GM12874 (cell line): Measurements from ENCODE around the gene IRF4.

Experiments used
- TF ChIP-seq, protein P1 (sequence below): IDR thresholded peaks from 2 replicates; pipeline ENCODE4 v1.5.1; 2011; ENCODE audit warnings: low read depth, mild to moderate bottlenecking, control low read depth, low read length, moderate library complexity; ENCODE audit not compliant: insufficient read depth

The IRF4 gene

GRCh38 chr6:397056-397455 lies 5.5 kb downstream of the IRF4 start:
- TF ChIP-seq, protein P1, sequence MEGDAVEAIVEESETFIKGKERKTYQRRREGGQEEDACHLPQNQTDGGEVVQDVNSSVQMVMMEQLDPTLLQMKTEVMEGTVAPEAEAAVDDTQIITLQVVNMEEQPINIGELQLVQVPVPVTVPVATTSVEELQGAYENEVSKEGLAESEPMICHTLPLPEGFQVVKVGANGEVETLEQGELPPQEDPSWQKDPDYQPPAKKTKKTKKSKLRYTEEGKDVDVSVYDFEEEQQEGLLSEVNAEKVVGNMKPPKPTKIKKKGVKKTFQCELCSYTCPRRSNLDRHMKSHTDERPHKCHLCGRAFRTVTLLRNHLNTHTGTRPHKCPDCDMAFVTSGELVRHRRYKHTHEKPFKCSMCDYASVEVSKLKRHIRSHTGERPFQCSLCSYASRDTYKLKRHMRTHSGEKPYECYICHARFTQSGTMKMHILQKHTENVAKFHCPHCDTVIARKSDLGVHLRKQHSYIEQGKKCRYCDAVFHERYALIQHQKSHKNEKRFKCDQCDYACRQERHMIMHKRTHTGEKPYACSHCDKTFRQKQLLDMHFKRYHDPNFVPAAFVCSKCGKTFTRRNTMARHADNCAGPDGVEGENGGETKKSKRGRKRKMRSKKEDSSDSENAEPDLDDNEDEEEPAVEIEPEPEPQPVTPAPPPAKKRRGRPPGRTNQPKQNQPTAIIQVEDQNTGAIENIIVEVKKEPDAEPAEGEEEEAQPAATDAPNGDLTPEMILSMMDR = no peak

GRCh38 chr6:397604-398003 lies 6.1 kb downstream of the IRF4 start:
- TF ChIP-seq, protein P1 = no peak

- TF ChIP-seq, protein P1 = no peak
Measured at GRCh38 chr6:398065-398464, 6.5 kb downstream of the IRF4 start.

GRCh38 chr6:398558-399078 lies 7.1 kb downstream of the IRF4 start:
- TF ChIP-seq, protein P1 = no peak

DNA sequence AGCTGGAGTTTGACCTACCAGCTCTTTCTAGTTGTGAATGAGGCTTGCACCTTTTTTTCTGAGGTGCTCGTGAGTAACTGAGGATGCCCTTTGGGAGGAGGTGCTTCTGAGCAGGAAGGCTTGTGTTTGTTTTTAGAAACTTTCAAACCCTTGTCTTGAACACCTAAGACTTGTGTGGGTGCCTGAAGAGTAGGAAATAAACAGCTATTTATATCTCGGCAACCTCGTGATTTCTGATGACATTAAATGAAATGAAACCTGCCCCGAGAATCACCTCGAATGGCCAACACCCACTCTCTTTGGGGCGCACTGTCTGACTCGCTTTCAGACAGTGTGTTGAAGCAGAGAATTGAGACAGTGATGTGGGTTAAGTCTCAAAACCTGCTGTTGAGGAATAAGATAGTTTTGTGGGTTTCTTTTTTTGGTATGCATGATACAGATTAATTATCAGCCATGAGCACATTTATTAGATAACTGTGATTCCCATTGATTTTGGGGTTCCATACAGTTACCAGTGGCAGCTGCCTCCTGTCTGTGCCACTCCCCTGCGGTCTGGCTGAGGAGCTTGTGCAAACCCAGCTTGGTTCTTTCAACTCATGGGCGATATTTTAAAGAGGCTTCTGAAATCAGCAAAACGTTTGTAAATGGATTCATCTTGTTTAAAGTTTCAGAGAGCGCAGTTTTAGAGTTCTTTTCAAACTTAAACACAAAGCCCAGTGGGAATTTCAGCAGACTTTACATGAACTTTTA lies 8.4 kb downstream of the IRF4 start:
- TF ChIP-seq, protein P1 = no peak

DNA sequence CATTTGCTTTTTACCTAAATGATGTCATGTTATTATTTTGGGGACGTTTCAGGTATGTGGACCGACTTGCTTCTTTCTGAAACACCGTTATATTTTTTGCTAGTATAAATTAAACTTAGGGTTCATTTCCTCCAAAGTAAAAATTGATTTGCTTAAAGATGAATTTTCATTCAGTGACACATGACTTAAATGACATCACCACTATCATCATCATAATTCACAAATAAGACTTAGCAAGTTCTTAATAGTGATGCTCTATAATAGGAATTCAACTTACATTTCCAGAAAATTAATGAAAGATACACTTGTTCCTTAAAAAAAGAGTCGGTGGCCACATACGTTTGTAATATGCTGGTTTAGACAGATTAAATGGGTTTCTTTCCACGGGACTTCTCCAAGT lies 9.3 kb downstream of the IRF4 start:
- TF ChIP-seq, protein P1 = no peak

- TF ChIP-seq, protein P1 = no peak
Measured at GRCh38 chr6:401239-401993, 9.9 kb downstream of the IRF4 start.
